Ascending aorta (tissue), 2 donors: ENCODE measurements around the gene CDKL5. TPM values are rescaled to one million over a fixed set of nuclear protein-coding genes. Genes with fewer than 3 reads are reported as not detected.

Source experiments
- DNase-seq, 2 donors: peaks; one replicate each; pipeline ENCODE4 v3.0.0-alpha.2; 2019; ENCODE audit warnings: low spot score in 2 of 2
- H3K27ac ChIP-seq, 2 donors: fragments of 200-600 bp; sonication (generic); one replicate each; pipeline ENCODE4 v1.5.1; 2016 to 2017; ENCODE audit warnings: mild to moderate bottlenecking in 1 of 2
- H3K27me3 ChIP-seq: fragments of 200-600 bp; sonication (generic); one replicate; pipeline ENCODE4 v1.5.1; 2017
- H3K36me3 ChIP-seq, 2 donors: fragments of 200-600 bp; sonication (generic); one replicate each; pipeline ENCODE4 v1.5.1; 2016
- H3K4me1 ChIP-seq, 2 donors: fragments of 200-600 bp; sonication (generic); one replicate each; pipeline ENCODE4 v1.5.1; 2016 to 2017; ENCODE audit warnings: mild to moderate bottlenecking in 1 of 2
- H3K4me3 ChIP-seq, 2 donors: fragments of 200-600 bp; sonication (generic); one replicate each; pipeline ENCODE4 v1.5.1; 2016 to 2017; ENCODE audit warnings: mild to moderate bottlenecking in 1 of 2
- H3K9me3 ChIP-seq, 2 donors: fragments of 200-600 bp; sonication (generic); one replicate each; pipeline ENCODE4 v1.5.1; 2016
- intact Hi-C: fragments of 100-400 bp; cut with DNase I; formaldehyde crosslinking; loops from one replicate; pipeline ENCODE4 v1.15.1; 2023
- total RNA-seq: library from RNA; depleted of rRNA; stranded (reverse); fragments of >200 nt; gene quantifications from one replicate; pipeline ENCODE4 v1.1.0, GENCODE V29; 2016
- TF ChIP-seq, protein P1 (sequence below), 3 experiments: fragments of 200-600 bp in 2 of 3; fragments of 450-650 bp in 1 of 3; sonication (generic) in 2 of 3; IDR thresholded peaks; one replicate each; pipeline ENCODE4 v1.5.1; 2016 to 2019; ENCODE audit warnings: antibody characterized with exemption in 3 of 3, mild to moderate bottlenecking in 1 of 3, moderate library complexity in 1 of 3

The CDKL5 gene
- total RNA-seq, 1 donor from 2014 or later = 18.6 TPM

DNA sequence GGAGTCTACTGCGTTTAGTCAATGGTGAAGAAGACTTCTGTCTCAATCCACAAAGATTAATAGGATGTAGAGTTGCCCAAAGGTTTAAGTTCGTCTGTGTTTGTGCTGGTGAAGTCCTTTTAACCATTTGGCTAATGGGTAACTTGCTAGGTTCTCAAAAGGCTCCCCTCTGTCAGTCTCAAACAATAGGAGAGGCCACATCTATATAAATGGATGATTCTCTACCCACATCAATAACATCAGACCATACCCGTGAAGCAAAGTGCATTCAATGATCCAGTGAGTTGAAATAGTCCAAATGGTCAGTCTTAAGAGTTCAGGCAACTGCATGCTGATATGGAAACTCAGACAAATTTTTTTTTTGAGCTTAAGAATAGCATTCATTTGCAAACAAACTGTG is 218.4 kb downstream of the CDKL5 start:
- DNase-seq = no peak
- Histone ChIP-seq H3K36me3 (no peaks in the 10 kb centered on the region), H3K27me3 (no peaks in the 10 kb centered on the region), H3K4me1 (no peaks in the 10 kb centered on the region), H3K4me3 (no peak overlapping the region), H3K9me3 (no peaks in the 10 kb centered on the region), H3K27ac (no peak overlapping the region)
- intact Hi-C loops = no loop called here
- TF ChIP-seq, protein P1, sequence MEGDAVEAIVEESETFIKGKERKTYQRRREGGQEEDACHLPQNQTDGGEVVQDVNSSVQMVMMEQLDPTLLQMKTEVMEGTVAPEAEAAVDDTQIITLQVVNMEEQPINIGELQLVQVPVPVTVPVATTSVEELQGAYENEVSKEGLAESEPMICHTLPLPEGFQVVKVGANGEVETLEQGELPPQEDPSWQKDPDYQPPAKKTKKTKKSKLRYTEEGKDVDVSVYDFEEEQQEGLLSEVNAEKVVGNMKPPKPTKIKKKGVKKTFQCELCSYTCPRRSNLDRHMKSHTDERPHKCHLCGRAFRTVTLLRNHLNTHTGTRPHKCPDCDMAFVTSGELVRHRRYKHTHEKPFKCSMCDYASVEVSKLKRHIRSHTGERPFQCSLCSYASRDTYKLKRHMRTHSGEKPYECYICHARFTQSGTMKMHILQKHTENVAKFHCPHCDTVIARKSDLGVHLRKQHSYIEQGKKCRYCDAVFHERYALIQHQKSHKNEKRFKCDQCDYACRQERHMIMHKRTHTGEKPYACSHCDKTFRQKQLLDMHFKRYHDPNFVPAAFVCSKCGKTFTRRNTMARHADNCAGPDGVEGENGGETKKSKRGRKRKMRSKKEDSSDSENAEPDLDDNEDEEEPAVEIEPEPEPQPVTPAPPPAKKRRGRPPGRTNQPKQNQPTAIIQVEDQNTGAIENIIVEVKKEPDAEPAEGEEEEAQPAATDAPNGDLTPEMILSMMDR (IDR thresholded peaks at IDR 0.05) = no peak

DNA sequence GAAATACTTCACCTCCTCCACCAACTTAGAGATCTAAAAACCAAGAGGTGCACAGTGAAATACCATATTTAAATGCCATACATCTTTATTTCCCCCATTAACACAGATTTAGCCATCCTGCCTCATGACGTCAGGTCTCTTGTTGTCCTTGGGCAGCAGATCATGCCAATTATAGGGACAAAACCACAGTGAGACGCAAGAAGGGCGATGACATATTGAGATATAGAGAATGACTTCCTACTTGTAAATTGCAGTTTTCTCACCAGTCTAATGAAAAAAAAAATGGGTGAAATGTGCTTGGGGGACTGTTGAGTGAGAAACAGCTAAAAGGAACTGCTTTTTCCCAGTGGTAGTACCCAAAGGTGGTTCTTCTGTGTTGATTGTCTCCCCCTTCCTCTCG is 222.2 kb downstream of the CDKL5 start:
- DNase-seq = no peak
- Histone ChIP-seq H3K4me3 (no peak overlapping the region), H3K36me3 (no peaks in the 10 kb centered on the region), H3K4me1 (no peaks in the 10 kb centered on the region), H3K27me3 (no peaks in the 10 kb centered on the region), H3K9me3 (no peaks in the 10 kb centered on the region), H3K27ac (no peak overlapping the region)
- TF ChIP-seq, protein P1 (IDR thresholded peaks at IDR 0.05) = no peak
- intact Hi-C loops = no loop called here

DNA sequence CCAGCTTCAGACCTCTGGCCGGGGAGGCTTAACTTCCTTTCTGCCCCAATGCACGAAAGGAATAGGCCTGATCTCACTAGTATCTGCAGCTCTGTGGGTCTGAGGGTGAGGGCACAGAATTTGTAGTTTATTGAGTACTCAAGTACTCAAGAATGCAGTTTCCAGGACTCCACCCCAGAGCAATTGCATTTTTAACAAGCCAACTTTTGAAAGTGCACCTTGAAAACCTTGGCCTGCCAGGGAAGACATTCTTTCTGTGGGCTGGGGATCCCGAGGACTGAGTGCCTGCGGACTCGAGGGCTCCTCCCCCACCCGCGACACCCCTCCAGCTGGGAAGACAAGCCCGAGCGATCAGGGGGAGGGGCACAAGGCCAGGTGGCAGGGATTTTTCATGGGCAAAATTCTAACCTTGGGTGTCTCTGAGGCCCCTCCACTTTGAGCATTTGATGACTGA is 224.1 kb downstream of the CDKL5 start:
- Histone ChIP-seq H3K27me3 (no peaks in the 10 kb centered on the region), H3K36me3 (no peaks in the 10 kb centered on the region), H3K27ac (no peak overlapping the region), H3K4me3 (no peak overlapping the region), H3K4me1 (no peaks in the 10 kb centered on the region), H3K9me3 (no peaks in the 10 kb centered on the region)
- intact Hi-C loops = no loop called here
- TF ChIP-seq, protein P1 (IDR thresholded peaks at IDR 0.05) = no peak
- DNase-seq = no peak

DNA sequence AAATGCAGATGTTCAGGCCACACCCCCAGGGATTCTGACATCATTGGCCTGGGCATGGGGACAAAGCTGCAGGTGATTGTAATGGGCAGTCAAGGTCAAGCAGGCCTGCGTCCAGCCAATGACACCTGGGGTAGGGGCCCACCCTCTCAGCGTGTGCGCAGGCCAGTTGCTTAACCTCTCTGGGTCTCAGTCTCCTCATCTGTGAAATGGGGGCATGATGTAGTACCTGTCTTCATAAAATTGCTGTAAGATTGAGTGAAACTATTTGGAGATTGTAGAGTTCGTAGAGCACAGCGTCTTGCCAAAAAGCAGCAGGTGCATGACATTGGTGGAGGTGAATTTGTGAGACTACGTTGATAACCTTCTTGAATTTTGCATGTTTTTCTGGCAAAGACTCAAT is 225.3 kb downstream of the CDKL5 start:
- Histone ChIP-seq H3K36me3 (no peaks in the 10 kb centered on the region), H3K4me1 (no peaks in the 10 kb centered on the region)
- intact Hi-C loops = no loop called here

DNA sequence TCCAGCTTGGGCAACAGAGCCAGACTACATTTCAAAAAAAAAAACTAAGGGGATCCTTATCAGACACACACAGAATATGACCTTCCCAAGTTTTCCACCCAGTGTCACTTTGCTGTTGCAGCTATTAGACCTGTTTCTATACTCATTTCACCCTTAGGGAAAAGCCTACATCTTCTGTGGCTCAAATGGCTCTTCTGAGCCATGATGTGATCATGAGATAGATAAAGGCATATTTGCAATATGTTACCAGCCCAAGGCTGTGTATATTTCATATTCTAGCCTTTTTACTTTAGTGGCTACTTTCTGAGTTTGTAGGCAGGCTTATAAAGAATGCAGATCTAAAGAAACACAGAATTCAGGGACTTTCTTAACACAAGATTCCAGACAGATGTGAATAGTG is 227.2 kb downstream of the CDKL5 start:
- Histone ChIP-seq H3K4me3 (no peak overlapping the region), H3K36me3 (no peaks in the 10 kb centered on the region), H3K27me3 (no peaks in the 10 kb centered on the region), H3K27ac (no peak overlapping the region), H3K9me3 (no peaks in the 10 kb centered on the region), H3K4me1 (no peaks in the 10 kb centered on the region)
- TF ChIP-seq, protein P1 (IDR thresholded peaks at IDR 0.05) = no peak
- no peak for DNase-seq
- intact Hi-C loops = no loop called here

More for the DNA sequence above, 225.3 kb downstream of the CDKL5 start:
- no peak overlapping the region for H3K27ac ChIP-seq
- no peaks in the 10 kb centered on the region for H3K27me3 ChIP-seq
- no peak for DNase-seq
- no peaks in the 10 kb centered on the region for H3K9me3 ChIP-seq
- TF ChIP-seq, protein P1 (IDR thresholded peaks at IDR 0.05) = no peak
- H3K4me3 ChIP-seq = no peak overlapping the region
